ACC112 (cell line): ENCODE data around the gene SOHLH1.
A peak's percentile ranks its signal among the peaks of the same experiment; 100 is the strongest.

Experiments used
- H2AFZ ChIP-seq: fragments of 200-600 bp; sonication (generic); one replicate; pipeline ENCODE4 v1.6.0; 2017; ENCODE audit warnings: antibody characterized with exemption, low read length; ENCODE audit not compliant: unreplicated experiment
- H3K27ac ChIP-seq: fragments of 200-600 bp; sonication (generic); 2 replicates; pipeline ENCODE4 v1.5.1; 2014; ENCODE audit warnings: low read depth, mild to moderate bottlenecking, antibody characterized with exemption, low read length, moderate library complexity
- H3K27me3 ChIP-seq: fragments of 200-600 bp; sonication (generic); 2 replicates; pipeline ENCODE4 v1.6.1; 2014; ENCODE audit warnings: mild to moderate bottlenecking, antibody characterized with exemption, low read length, moderate library complexity, mixed read lengths; ENCODE audit not compliant: insufficient read depth
- H3K36me3 ChIP-seq: fragments of 200-600 bp; sonication (generic); 2 replicates; pipeline ENCODE4 v1.6.1; 2016; ENCODE audit warnings: mild to moderate bottlenecking, antibody characterized with exemption, low read length, moderate library complexity, mixed read lengths; ENCODE audit not compliant: insufficient read depth
- H3K4me1 ChIP-seq: fragments of 200-600 bp; sonication (generic); one replicate; pipeline ENCODE4 v1.6.1; 2016; ENCODE audit warnings: low read length, mixed read lengths; ENCODE audit not compliant: insufficient read depth, unreplicated experiment, control insufficient read depth
- H3K4me3 ChIP-seq: fragments of 200-600 bp; sonication (generic); 2 replicates; pipeline ENCODE4 v1.5.1; 2014; ENCODE audit warnings: mild to moderate bottlenecking, low read depth, low read length
- H3K79me2 ChIP-seq: fragments of 200-600 bp; sonication (generic); one replicate; pipeline ENCODE4 v1.6.0; 2016; ENCODE audit warnings: low read length; ENCODE audit not compliant: control insufficient read depth, unreplicated experiment, insufficient read depth

SOHLH1 gene

GRCh38 chr9:135701067-135701958 lies 2.0 kb upstream of the SOHLH1 start:
- H3K4me3 ChIP-seq = peak overlapping the region; percentile 44
- no peaks in the 10 kb centered on the region for H3K79me2 ChIP-seq
- H3K27ac ChIP-seq = no peak overlapping the region

GRCh38 chr9:135700525-135700924 lies 1.2 kb upstream of the SOHLH1 start:
- Histone ChIP-seq H3K27me3 (peaks cover 17% of the 10 kb centered on the region), H3K27ac (no peak overlapping the region), H3K4me1 (no peaks in the 10 kb centered on the region), H3K36me3 (no peaks in the 10 kb centered on the region), H2AFZ (no peak overlapping the region), H3K4me3 (no peak overlapping the region), H3K79me2 (no peaks in the 10 kb centered on the region)

More at GRCh38 chr9:135701067-135701958, 2.0 kb upstream of the SOHLH1 start:
- H2AFZ ChIP-seq = no peak overlapping the region
- no peaks in the 10 kb centered on the region for H3K4me1 ChIP-seq
- no peaks in the 10 kb centered on the region for H3K36me3 ChIP-seq
- peaks cover 17% of the 10 kb centered on the region for H3K27me3 ChIP-seq

GRCh38 chr9:135698767-135699166 lies 514 bp downstream of the SOHLH1 start:
- no peak overlapping the region for H3K27ac ChIP-seq
- no peak overlapping the region for H3K4me3 ChIP-seq
- no peaks in the 10 kb centered on the region for H3K4me1 ChIP-seq
- peaks cover 17% of the 10 kb centered on the region for H3K27me3 ChIP-seq
- no peak overlapping the region for H2AFZ ChIP-seq
- no peaks in the 10 kb centered on the region for H3K36me3 ChIP-seq
- no peaks in the 10 kb centered on the region for H3K79me2 ChIP-seq

GRCh38 chr9:135698236-135698635 lies 1.0 kb downstream of the SOHLH1 start:
- H3K27me3 ChIP-seq = peaks cover 12% of the 10 kb centered on the region
- no peak overlapping the region for H3K4me3 ChIP-seq
- H3K79me2 ChIP-seq = no peaks in the 10 kb centered on the region
- no peaks in the 10 kb centered on the region for H3K36me3 ChIP-seq
- H2AFZ ChIP-seq = no peak overlapping the region
- H3K27ac ChIP-seq = no peak overlapping the region
- H3K4me1 ChIP-seq = no peaks in the 10 kb centered on the region

- no peak overlapping the region for H3K27ac ChIP-seq
- H3K4me1 ChIP-seq = peaks cover 7% of the 10 kb centered on the region
- H2AFZ ChIP-seq = no peak overlapping the region
- no peaks in the 10 kb centered on the region for H3K79me2 ChIP-seq
- peaks cover 2% of the 10 kb centered on the region for H3K27me3 ChIP-seq
- no peak overlapping the region for H3K4me3 ChIP-seq
- H3K36me3 ChIP-seq = no peaks in the 10 kb centered on the region
Measured at GRCh38 chr9:135697226-135697625, 2.1 kb downstream of the SOHLH1 start.

DNA sequence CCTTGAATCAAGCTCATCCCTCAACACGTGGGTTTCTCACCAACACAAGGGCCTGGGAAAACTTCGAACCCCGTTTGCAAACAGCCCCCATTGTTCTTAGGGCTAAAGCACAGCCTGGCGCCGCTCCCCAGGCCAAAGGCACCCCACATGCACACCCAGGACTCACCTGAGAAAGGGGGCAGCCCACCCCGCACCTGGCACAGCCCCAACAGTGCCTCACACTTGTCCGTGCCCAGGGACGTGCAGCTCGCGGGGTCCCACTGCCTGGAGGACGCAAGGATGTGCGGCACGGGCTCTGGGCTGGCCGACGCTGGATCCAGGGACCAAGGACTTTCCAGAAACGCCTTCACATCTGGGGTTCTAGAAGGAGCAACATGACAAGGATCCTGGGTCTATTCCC lies 2.8 kb downstream of the SOHLH1 start:
- H3K4me1 ChIP-seq = peaks cover 7% of the 10 kb centered on the region
- H2AFZ ChIP-seq = no peak overlapping the region
- no peak overlapping the region for H3K27ac ChIP-seq
- no peaks in the 10 kb centered on the region; the same call in 1 of the 2 replicates for H3K27me3 ChIP-seq
- no peak overlapping the region for H3K4me3 ChIP-seq
- H3K36me3 ChIP-seq = no peaks in the 10 kb centered on the region
- no peaks in the 10 kb centered on the region for H3K79me2 ChIP-seq

- Histone ChIP-seq H3K4me3 (no peak overlapping the region), H3K79me2 (no peaks in the 10 kb centered on the region), H3K27me3 (no peaks in the 10 kb centered on the region; the same call in 1 of the 2 replicates), H3K27ac (no peak overlapping the region), H2AFZ (no peak overlapping the region), H3K36me3 (no peaks in the 10 kb centered on the region), H3K4me1 (peaks cover 7% of the 10 kb centered on the region)
Measured at GRCh38 chr9:135695642-135696041, 3.6 kb downstream of the SOHLH1 start.

DNA sequence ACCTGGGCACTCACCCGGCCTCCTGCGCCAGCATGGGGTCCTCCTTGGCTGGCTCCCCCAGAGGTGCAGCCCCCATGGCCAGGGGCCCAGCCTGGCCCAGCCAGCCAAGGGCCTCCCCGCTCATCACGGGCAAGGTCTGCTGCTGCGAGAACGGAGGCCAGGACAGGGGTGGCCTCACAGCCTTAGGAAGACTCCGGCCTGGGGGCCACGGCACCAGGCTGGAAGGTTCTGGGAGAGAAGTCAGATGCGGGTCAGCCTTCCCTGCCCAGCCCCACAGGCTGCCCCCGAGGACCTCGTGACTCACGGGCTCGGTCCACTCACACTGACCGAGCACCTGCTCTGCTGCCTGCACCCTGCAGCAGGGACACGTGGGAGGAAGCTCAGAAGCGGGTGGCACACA lies 4.2 kb downstream of the SOHLH1 start:
- Histone ChIP-seq H3K36me3 (no peaks in the 10 kb centered on the region), H3K4me1 (peaks cover 7% of the 10 kb centered on the region), H2AFZ (no peak overlapping the region), H3K27me3 (no peaks in the 10 kb centered on the region; the same call in 1 of the 2 replicates), H3K4me3 (no peak overlapping the region), H3K27ac (no peak overlapping the region), H3K79me2 (no peaks in the 10 kb centered on the region)

- Histone ChIP-seq H3K27me3 (no peaks in the 10 kb centered on the region; the same call in 1 of the 2 replicates), H3K36me3 (no peaks in the 10 kb centered on the region), H3K79me2 (no peaks in the 10 kb centered on the region), H3K4me3 (no peak overlapping the region), H2AFZ (no peak overlapping the region), H3K4me1 (peaks cover 7% of the 10 kb centered on the region), H3K27ac (no peak overlapping the region)
Measured at GRCh38 chr9:135694414-135694813, 4.9 kb downstream of the SOHLH1 start.

DNA sequence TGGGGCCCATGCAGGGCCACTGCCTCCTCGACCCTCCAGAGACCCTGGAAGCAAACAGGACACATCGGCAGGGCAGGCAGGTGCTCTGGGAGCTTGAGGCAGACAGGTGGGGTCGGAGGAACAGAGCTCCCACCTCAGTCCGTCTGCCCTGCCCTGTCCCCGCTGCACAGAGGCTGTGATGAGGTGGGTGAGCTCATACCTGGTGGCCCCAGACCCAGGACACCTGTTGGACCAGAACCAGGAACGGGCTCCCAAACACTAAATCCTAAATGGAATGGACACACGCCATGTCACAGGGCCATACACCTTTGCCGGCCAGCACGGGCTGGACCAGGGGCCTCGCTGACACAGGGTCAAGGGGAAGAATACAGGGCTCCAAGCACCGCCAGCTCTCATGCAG lies 5.5 kb downstream of the SOHLH1 start:
- no peak overlapping the region for H3K27ac ChIP-seq
- H3K79me2 ChIP-seq = no peaks in the 10 kb centered on the region
- no peak overlapping the region for H2AFZ ChIP-seq
- H3K4me1 ChIP-seq = peaks cover 7% of the 10 kb centered on the region
- no peaks in the 10 kb centered on the region; the same call in 1 of the 2 replicates for H3K27me3 ChIP-seq
- no peaks in the 10 kb centered on the region for H3K36me3 ChIP-seq
- no peak overlapping the region for H3K4me3 ChIP-seq

- Histone ChIP-seq H3K27me3 (no peaks in the 10 kb centered on the region; the same call in 1 of the 2 replicates), H3K79me2 (no peaks in the 10 kb centered on the region), H3K4me3 (no peak overlapping the region), H2AFZ (no peak overlapping the region), H3K4me1 (peaks cover 7% of the 10 kb centered on the region), H3K27ac (no peak overlapping the region), H3K36me3 (no peaks in the 10 kb centered on the region)
Measured at GRCh38 chr9:135693265-135693664, 6.0 kb downstream of the SOHLH1 start.
